ENCODE data around the gene TMEM248.

Gene TMEM248

DNA sequence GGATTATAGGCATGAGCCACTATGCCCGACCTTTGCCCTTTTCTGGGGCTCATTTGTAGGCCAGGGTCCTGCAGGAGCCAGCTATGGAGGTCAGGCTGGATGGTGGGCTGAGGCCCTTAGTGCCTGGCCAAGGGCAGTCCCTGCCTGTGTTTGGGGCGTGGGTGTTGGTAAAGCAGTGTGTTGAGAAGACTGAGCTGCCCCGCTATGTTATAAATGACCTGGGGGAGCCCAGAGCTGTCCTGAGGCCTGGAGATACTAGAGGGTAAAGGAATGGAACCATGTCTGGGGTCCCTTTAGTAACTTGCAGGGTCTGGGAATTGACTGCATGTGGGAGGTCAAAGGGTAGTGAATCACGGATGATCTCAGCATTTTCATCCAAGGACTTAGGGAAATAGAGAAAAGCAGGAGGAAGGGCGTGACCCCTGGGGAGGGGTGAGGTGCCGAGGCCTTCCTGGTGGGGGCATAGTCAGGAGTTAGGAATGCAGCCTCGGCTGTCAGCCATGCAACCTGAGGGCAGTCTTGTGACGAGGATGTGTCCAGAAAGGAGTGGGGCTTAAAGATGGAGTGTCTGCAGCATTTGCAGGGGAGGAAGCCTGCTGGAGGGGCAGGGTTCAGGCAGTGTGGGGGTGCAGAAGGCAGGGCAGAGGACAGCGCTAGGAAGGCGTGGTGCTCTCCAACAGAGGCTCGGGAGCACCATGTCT lies 31.5 kb downstream of the TMEM248 start:
- H3K4me3 ChIP-seq (replicated peaks in 1 of 2; ENCODE audit: low read depth in 2 of 2, low read length in 2 of 2) = no peak overlapping the region
- peak; percentile 65 to 66 for DNase-seq (ENCODE audit: low read depth in 2 of 2)
- no peak for TF ChIP-seq CTCF (IDR thresholded peaks at IDR 0.05; ENCODE audit: low read depth, low read length)

- DNase-seq (ENCODE audit: low read depth in 2 of 2) = no peak
- no peak for TF ChIP-seq CTCF (IDR thresholded peaks at IDR 0.05; ENCODE audit: low read depth, low read length)
Measured at GRCh38 chr7:66953044-66953427, 32.0 kb downstream of the TMEM248 start.

GRCh38 chr7:66957595-66958290 lies 36.7 kb downstream of the TMEM248 start:
- TF ChIP-seq CTCF (IDR thresholded peaks at IDR 0.05; ENCODE audit: low read depth, low read length) = no peak
- no peak overlapping the region for H3K4me3 ChIP-seq (replicated peaks in 1 of 2; ENCODE audit: low read depth in 2 of 2, low read length in 2 of 2)
- no peak for DNase-seq (ENCODE audit: low read depth in 2 of 2)

More at GRCh38 chr7:66953044-66953427, 32.0 kb downstream of the TMEM248 start:
- no peak overlapping the region for H3K4me3 ChIP-seq (replicated peaks in 1 of 2; ENCODE audit: low read depth in 2 of 2, low read length in 2 of 2)

DNA sequence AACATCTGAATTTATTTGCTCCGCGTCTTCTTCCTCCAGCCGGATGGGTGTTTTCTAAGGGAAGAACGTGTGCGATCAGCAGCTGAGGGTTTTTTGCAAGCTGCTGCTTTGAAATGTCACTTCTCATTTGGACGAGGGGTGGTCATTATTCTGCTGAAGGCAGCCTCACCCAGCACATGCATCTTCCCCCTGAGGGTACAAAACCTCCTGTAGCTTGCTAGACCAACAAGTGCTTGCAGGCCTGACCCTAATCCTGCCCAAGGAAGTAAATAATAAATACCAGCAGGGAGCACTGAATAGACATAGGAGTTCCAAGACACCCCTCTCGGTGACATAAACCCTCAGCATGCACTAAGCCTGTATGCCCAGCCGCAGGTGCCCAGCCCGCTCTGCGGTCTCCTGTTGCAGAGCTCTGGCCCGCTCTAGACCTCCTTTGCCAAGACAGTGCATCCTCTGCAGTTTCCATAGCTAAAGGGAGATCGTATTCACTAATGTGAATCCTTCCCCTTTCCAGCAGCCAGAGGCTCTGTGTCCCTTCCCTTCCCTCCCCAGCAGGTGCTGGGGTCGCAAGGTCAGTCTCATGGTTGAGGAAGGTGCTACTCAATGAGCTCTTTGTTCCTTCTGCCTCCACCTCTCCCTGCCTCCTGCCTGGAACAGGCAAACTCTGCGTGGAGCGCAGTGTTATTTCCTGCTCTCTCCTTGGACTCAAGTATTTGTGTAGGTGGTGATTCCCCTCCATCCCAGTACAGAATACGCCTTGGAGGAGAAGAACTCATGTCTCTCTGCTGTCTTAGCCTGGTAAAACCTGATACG lies 37.7 kb downstream of the TMEM248 start:
- no peak for DNase-seq (ENCODE audit: low read depth in 2 of 2)
- no peak overlapping the region for H3K4me3 ChIP-seq (replicated peaks in 1 of 2; ENCODE audit: low read depth in 2 of 2, low read length in 2 of 2)
- no peak for TF ChIP-seq CTCF (IDR thresholded peaks at IDR 0.05; ENCODE audit: low read depth, low read length)

- DNase-seq (ENCODE audit: low read depth in 2 of 2) = no peak
- H3K4me3 ChIP-seq (replicated peaks in 1 of 2; ENCODE audit: low read depth in 2 of 2, low read length in 2 of 2) = no peak overlapping the region
- TF ChIP-seq CTCF (IDR thresholded peaks at IDR 0.05; ENCODE audit: low read depth, low read length) = no peak
Measured at GRCh38 chr7:66960192-66960591, 39.2 kb downstream of the TMEM248 start.

DNA sequence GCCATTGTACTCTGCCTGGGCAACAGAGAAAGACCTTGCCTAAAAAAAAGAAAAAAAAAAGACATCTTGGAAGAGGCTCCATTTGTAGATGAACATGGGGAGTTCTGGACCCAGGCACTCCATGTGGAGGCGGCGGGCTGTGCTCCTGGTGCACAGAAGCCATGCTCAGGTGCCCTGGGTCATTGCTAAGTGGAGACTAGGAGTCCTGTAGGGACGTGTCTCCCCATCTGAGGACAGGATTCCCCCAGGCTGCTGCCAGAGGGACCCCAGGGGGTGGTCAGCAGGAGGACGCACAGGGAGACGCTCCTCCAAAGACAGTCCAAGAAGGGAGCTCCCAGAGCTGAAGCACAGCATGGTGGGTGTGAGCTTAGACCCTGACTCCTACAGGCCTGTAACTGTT lies 40.1 kb downstream of the TMEM248 start:
- H3K4me3 ChIP-seq (replicated peaks in 1 of 2; ENCODE audit: low read depth in 2 of 2, low read length in 2 of 2) = no peak overlapping the region
- TF ChIP-seq CTCF (IDR thresholded peaks at IDR 0.05; ENCODE audit: low read depth, low read length) = no peak
- no peak for DNase-seq (ENCODE audit: low read depth in 2 of 2)
